ENCODE measurements around the gene PCSK6. TPM values are rescaled to one million over a fixed set of nuclear protein-coding genes. Genes with fewer than 3 reads are reported as not detected.
A peak's percentile ranks its signal among the peaks of the same experiment; 100 is the strongest.

Gene PCSK6
- total RNA-seq, 1 donor from 2014 or later = 8.4 TPM

GRCh38 chr15:101504866-101505609 is 15.5 kb upstream of the PCSK6 start:
- Histone ChIP-seq H3K36me3 (ENCODE audit: control insufficient read depth, insufficient read depth, low read length) (no peaks in the 10 kb centered on the region), H3K4me3 (ENCODE audit: low read depth, low read length) (no peak overlapping the region), H3K27me3 (ENCODE audit: control insufficient read depth, insufficient read depth, low read length) (peaks cover 3% of the 10 kb centered on the region)
- no peak for DNase-seq (ENCODE audit: low read depth)
- no peak for TF ChIP-seq CTCF (IDR thresholded peaks at IDR 0.05; ENCODE audit: insufficient read depth, low read length, poor library complexity, severe bottlenecking)

GRCh38 chr15:101504373-101504772 is 14.9 kb upstream of the PCSK6 start:
- TF ChIP-seq CTCF (IDR thresholded peaks at IDR 0.05; ENCODE audit: insufficient read depth, low read length, poor library complexity, severe bottlenecking) = no peak
- Histone ChIP-seq H3K4me3 (ENCODE audit: low read depth, low read length) (no peak overlapping the region), H3K36me3 (ENCODE audit: control insufficient read depth, insufficient read depth, low read length) (no peaks in the 10 kb centered on the region), H3K27me3 (ENCODE audit: control insufficient read depth, insufficient read depth, low read length) (peaks cover 3% of the 10 kb centered on the region)
- no peak for DNase-seq (ENCODE audit: low read depth)

GRCh38 chr15:101503296-101503599 is 13.7 kb upstream of the PCSK6 start:
- Histone ChIP-seq H3K4me3 (ENCODE audit: low read depth, low read length) (no peak overlapping the region), H3K36me3 (ENCODE audit: control insufficient read depth, insufficient read depth, low read length) (no peaks in the 10 kb centered on the region), H3K27me3 (ENCODE audit: control insufficient read depth, insufficient read depth, low read length) (peaks cover 3% of the 10 kb centered on the region)
- DNase-seq (ENCODE audit: low read depth) = no peak
- TF ChIP-seq CTCF (IDR thresholded peaks at IDR 0.05; ENCODE audit: insufficient read depth, low read length, poor library complexity, severe bottlenecking) = no peak

- peaks cover 3% of the 10 kb centered on the region for H3K27me3 ChIP-seq (ENCODE audit: control insufficient read depth, insufficient read depth, low read length)
- TF ChIP-seq CTCF (IDR thresholded peaks at IDR 0.05; ENCODE audit: insufficient read depth, low read length, poor library complexity, severe bottlenecking) = no peak
- H3K4me3 ChIP-seq (ENCODE audit: low read depth, low read length) = no peak overlapping the region
- no peak for DNase-seq (ENCODE audit: low read depth)
- no peaks in the 10 kb centered on the region for H3K36me3 ChIP-seq (ENCODE audit: control insufficient read depth, insufficient read depth, low read length)
Observed at GRCh38 chr15:101502572-101503295, 13.2 kb upstream of the PCSK6 start.

GRCh38 chr15:101501703-101502373 is 12.3 kb upstream of the PCSK6 start:
- no peak for DNase-seq (ENCODE audit: low read depth)
- Histone ChIP-seq H3K36me3 (ENCODE audit: control insufficient read depth, insufficient read depth, low read length) (no peaks in the 10 kb centered on the region), H3K27me3 (ENCODE audit: control insufficient read depth, insufficient read depth, low read length) (peaks cover 4% of the 10 kb centered on the region), H3K4me3 (ENCODE audit: low read depth, low read length) (no peak overlapping the region)
- peak; percentile 44 for TF ChIP-seq CTCF (IDR thresholded peaks at IDR 0.05; ENCODE audit: insufficient read depth, low read length, poor library complexity, severe bottlenecking)

Measured in kidney epithelial cell (primary cell).